DMS 273 (cell line): ENCODE results near the gene TTC39B.
"Not testable (repeated sequence)": the region's sequence is repeated elsewhere in the genome, so short reads cannot be mapped to it uniquely, and the experiment has no call there.

Experiments
- DNase-seq: peaks from one replicate; lab custom pipeline; 2025; ENCODE audit not compliant: unreplicated experiment; lab: John Stamatoyannopoulos, UW

TTC39B gene

GRCh38 chr9:15271403-15271802, 35.6 kb downstream of the TTC39B start:
- DNase-seq = no peak

GRCh38 chr9:15268782-15269181, 38.2 kb downstream of the TTC39B start:
- DNase-seq = no peak

GRCh38 chr9:15268317-15268716, 38.7 kb downstream of the TTC39B start:
- no peak for DNase-seq

GRCh38 chr9:15264918-15265317, 42.1 kb downstream of the TTC39B start:
- no peak for DNase-seq

GRCh38 chr9:15262581-15262980, 44.4 kb downstream of the TTC39B start:
- DNase-seq = no peak

GRCh38 chr9:15256426-15256825, 50.6 kb downstream of the TTC39B start:
- DNase-seq = no peak

GRCh38 chr9:15253786-15254185, 53.2 kb downstream of the TTC39B start:
- no peak for DNase-seq

GRCh38 chr9:15253197-15253596, 53.8 kb downstream of the TTC39B start:
- no peak for DNase-seq

- DNase-seq = peak; percentile 21
Observed at GRCh38 chr9:15249981-15250380, 57.0 kb downstream of the TTC39B start.

- DNase-seq = peak; percentile 13
Observed at GRCh38 chr9:15249042-15249818, 57.8 kb downstream of the TTC39B start.

- no peak for DNase-seq
Observed at GRCh38 chr9:15248621-15249020, 58.4 kb downstream of the TTC39B start.

GRCh38 chr9:15248081-15248480, 58.9 kb downstream of the TTC39B start:
- no peak for DNase-seq

- DNase-seq = no peak
Observed at GRCh38 chr9:15246708-15247107, 60.3 kb downstream of the TTC39B start.

- DNase-seq = no peak
Observed at GRCh38 chr9:15246243-15246642, 60.8 kb downstream of the TTC39B start.

- DNase-seq = no peak
Observed at GRCh38 chr9:15244001-15244441, 63.0 kb downstream of the TTC39B start.

- peak; percentile 47 for DNase-seq
Observed at GRCh38 chr9:15243081-15243480, 63.9 kb downstream of the TTC39B start.

- no peak for DNase-seq
Observed at GRCh38 chr9:15240927-15241326, 66.1 kb downstream of the TTC39B start.

- no peak for DNase-seq
Observed at GRCh38 chr9:15239816-15240215, 67.2 kb downstream of the TTC39B start.

- DNase-seq = no peak
Observed at GRCh38 chr9:15238646-15239045, 68.4 kb downstream of the TTC39B start.

GRCh38 chr9:15235658-15236057, 71.4 kb downstream of the TTC39B start:
- no peak for DNase-seq

- DNase-seq = not testable (repeated sequence)
Observed at GRCh38 chr9:15233941-15234490, 73.0 kb downstream of the TTC39B start.

- not testable (repeated sequence) for DNase-seq
Observed at GRCh38 chr9:15232706-15233280, 74.2 kb downstream of the TTC39B start.
